Right lobe of liver (tissue), 4 donors: ENCODE data around the gene LRBA.

Experiments
- POLR2A ChIP-seq: fragments of 450-650 bp; IDR thresholded peaks from one replicate; pipeline ENCODE4 v1.6.1; 2017; ENCODE audit warnings: antibody characterized with exemption, mild to moderate bottlenecking
- TF ChIP-seq, protein P1 (sequence below), 4 donors: fragments of 200-600 bp in 3 of 4; fragments of 450-650 bp in 1 of 4; IDR thresholded peaks; one replicate each; pipeline versions ENCODE4 v1.5.1 to v1.8.0; 2016 to 2022; ENCODE audit warnings: antibody characterized with exemption in 4 of 4, mild to moderate bottlenecking in 2 of 4
- donor health status: DM: no; HTN: no; CAD: no.
- donor health status: DM: no; HTN: no; CAD: no.
- donor health status: DM: no; HTN: yes; CAD: no.

DNA sequence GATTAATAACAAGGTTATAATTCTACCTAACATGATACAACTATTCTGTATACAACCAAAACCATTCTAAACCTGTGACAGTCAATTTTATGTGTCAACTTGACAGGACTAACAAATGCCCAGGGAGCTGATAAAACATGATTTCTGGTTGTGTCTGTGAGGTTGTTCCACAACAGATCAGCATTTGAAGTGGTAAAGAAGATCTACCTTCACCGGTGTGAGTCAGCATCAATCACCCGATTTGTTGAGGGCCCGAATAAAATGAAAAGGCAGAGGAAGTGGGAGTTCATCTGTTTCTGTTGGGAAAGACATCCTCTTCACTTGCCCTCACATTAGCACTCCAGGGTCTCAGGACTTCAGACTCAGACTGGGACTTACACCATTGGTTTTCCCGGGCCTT is 245.2 kb downstream of the LRBA start:
- TF ChIP-seq, protein P1, sequence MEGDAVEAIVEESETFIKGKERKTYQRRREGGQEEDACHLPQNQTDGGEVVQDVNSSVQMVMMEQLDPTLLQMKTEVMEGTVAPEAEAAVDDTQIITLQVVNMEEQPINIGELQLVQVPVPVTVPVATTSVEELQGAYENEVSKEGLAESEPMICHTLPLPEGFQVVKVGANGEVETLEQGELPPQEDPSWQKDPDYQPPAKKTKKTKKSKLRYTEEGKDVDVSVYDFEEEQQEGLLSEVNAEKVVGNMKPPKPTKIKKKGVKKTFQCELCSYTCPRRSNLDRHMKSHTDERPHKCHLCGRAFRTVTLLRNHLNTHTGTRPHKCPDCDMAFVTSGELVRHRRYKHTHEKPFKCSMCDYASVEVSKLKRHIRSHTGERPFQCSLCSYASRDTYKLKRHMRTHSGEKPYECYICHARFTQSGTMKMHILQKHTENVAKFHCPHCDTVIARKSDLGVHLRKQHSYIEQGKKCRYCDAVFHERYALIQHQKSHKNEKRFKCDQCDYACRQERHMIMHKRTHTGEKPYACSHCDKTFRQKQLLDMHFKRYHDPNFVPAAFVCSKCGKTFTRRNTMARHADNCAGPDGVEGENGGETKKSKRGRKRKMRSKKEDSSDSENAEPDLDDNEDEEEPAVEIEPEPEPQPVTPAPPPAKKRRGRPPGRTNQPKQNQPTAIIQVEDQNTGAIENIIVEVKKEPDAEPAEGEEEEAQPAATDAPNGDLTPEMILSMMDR (IDR thresholded peaks at IDR 0.05) = no peak
- no peak for TF ChIP-seq POLR2A
